GM19372 (cell line): ENCODE data around the gene PPP1R36.
"Not testable (repeated sequence)": the region's sequence is repeated elsewhere in the genome, so short reads cannot be mapped to it uniquely, and the experiment has no call there.

Experiments used
- ATAC-seq: cut with Tn5 transposase; IDR thresholded peaks from one replicate; pipeline ENCODE4 v1.9.1; 2021; ENCODE audit warnings: mild to moderate bottlenecking, low read depth, moderate library complexity; ENCODE audit not compliant: unreplicated experiment

Gene PPP1R36

DNA sequence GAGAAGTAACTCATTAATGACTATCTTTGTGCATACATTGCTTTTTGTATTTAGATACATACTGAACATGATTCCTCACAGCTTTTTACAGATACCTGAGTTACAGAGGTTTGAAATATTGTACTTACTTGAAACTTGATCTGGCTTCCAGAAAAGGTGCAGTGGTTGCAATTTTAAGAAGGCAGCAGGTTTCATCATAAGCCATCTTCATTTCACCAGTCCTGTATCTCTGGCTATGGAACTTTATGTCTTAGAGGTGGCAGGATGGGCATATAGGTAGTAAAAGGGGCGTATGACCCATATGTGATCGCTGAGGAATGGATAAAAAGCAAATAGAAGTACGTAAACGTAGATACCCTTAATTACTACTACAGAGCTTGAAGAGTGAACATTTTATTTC, 31.5 kb upstream of the PPP1R36 start:
- ATAC-seq: no peak

DNA sequence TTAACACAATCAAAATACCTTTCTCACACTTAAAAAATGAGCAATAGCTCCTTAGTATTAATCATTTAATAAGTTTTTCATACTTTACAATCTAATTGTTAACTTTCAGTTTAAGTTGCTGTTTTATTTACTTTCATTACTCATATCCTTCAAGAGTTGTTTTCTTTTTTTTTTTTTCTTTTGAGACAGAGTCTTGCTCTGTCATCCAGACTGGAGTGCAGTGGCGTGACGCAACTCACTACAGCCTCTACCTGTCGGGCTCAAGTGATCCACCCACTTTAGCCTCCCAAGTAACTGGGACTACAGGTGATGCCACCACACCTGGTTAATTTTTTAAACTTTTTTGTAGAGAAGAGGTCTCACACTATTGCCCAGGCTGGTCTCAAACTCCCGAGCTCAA, 29.1 kb upstream of the PPP1R36 start:
- ATAC-seq: no peak

DNA sequence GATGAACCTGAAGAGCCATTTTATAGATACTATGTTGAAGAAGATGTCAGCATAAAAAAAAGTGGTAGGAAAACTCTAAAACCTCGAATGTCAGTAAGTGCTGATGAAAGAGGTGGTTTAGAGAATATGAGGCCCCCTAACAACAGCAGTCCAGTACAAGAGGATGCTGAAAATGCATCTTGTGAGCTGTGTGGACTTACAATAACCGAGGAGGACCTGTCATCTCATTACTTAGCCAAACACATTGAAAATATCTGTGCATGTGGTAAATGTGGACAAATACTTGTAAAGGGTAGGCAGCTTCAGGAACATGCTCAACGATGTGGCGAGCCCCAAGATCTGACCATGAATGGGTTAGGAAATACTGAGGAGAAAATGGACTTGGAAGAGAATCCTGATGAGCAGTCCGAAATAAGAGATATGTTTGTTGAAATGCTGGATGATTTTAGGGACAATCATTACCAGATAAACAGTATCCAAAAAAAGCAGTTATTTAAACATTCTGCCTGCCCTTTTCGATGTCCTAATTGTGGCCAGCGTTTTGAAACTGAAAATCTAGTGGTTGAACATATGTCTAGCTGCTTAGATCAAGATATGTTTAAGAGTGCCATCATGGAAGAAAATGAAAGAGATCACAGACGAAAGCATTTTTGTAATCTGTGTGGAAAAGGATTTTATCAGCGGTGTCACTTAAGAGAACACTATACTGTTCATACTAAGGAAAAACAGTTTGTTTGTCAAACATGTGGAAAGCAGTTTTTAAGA, 27.0 kb upstream of the PPP1R36 start:
- ATAC-seq: no peak

DNA sequence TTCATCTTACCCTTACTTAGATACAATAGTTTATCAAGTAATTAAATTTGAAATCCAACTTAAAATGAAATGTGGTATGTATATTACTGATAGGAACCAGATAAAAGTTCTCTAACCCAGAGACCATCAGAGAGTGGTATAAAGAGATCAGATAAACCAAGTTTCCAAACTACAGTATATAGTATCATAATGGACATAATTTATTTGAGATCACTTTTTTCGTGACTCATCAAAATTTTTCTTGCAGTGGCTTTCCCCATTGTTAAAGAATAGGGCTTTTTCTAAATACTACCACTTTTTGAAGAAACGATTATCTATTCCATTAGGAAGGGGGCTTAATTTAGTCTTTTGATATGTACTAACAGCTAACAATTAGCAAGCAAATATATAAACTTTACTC, 24.4 kb upstream of the PPP1R36 start:
- no peak for ATAC-seq

DNA sequence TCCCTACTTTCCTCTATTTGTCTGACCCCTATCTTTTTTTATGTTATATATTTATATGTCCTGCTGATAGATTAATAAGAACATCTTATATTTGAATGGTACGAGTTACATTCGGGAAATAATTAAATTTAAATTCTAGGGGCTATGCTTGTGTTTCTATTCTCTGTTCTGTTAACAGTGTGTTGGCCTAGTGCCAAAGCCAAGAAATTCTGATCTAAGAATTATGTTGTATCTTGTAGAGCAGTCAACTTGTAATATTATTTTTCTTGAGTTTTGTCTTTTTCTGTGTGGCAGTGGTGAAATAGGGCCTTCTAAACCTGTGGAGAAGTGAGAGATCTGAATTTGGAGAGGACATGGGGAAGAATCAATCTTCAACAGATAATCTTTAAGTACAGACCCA, 18.2 kb upstream of the PPP1R36 start:
- ATAC-seq: no peak

DNA sequence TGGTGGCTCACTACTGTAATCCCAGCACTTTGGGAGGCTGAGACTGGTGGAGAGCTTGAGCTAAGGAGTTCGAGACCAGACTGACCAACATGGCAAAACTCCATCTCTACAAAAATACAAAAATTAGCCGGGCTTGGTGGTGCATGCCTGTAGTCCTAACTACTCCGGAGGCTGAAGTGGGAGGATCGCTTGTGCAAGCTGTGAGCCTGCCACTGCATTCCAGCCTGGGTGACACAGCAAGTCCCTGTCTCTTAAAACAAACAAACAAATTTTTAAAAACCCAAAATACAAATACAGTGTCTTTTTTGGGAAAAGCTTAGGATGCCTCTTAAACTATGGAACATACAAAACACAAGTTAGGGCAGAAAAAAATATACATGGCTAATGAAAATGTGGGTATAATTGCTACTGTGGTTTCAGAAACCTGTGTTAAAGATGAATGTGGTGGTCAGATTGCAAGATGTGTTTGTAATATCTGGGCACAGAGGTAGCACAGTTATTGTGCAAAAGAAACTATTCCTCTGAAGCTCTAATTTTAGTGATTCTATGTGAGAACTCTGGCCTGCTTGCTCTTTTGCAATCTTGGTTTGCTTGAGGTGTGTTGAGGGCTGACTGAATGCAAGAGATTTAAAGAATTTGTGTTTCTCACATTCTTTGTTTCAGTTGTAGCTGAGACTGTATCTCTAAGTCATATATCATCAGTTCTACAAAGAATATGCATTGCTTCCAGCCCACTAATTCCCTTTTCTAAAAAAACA, 13.1 kb upstream of the PPP1R36 start:
- ATAC-seq: no peak

DNA sequence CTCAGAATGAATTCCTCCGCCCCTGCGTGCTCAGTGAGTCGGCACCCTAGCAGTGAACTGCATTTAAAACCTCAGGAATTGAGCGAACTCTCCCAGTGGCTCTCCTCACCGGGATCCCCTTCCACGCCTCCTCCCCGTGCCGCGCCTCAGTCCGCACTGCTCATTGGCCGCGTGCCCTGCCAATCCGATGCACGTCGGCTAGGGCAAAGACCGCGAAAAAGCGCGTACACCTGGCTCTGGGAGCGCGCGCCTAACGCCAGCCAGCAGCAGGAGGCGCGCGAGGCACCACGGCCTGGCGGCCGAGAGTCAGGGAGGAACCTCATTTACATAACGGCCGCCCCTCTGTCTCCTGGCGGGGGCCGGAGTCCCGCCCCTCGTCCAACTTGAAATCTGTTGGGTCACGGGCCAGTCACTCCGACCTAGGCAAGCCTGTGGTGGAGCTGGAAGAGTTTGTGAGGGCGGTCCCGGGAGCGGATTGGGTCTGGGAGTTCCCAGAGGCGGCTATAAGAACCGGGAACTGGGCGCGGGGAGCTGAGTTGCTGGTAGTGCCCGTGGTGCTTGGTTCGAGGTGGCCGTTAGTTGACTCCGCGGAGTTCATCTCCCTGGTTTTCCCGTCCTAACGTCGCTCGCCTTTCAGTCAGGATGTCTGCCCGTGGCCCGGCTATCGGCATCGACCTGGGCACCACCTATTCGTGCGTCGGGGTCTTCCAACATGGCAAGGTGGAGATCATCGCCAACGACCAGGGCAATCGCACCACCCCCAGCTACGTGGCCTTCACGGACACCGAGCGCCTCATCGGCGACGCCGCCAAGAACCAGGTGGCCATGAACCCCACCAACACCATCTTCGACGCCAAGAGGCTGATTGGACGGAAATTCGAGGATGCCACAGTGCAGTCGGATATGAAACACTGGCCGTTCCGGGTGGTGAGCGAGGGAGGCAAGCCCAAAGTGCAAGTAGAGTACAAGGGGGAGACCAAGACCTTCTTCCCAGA, 9.3 kb upstream of the PPP1R36 start, which contains the start of gene HSPA2:
TSS of gene HSPA2 (plus strand) at position 534 of the 995 bp plus-strand sequence. CDS start at position 643, 109 bp downstream.
- ATAC-seq: peak; percentile 91

DNA sequence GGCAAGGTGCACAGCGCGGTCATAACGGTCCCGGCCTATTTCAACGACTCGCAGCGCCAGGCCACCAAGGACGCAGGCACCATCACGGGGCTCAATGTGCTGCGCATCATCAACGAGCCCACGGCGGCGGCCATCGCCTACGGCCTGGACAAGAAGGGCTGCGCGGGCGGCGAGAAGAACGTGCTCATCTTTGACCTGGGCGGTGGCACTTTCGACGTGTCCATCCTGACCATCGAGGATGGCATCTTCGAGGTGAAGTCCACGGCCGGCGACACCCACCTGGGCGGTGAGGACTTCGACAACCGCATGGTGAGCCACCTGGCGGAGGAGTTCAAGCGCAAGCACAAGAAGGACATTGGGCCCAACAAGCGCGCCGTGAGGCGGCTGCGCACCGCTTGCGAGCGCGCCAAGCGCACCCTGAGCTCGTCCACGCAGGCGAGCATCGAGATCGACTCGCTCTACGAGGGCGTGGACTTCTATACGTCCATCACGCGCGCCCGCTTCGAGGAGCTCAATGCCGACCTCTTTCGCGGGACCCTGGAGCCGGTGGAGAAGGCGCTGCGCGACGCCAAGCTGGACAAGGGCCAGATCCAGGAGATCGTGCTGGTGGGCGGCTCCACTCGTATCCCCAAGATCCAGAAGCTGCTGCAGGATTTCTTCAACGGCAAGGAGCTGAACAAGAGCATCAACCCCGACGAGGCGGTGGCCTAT, 8.3 kb upstream of the PPP1R36 start:
- ATAC-seq: no peak

DNA sequence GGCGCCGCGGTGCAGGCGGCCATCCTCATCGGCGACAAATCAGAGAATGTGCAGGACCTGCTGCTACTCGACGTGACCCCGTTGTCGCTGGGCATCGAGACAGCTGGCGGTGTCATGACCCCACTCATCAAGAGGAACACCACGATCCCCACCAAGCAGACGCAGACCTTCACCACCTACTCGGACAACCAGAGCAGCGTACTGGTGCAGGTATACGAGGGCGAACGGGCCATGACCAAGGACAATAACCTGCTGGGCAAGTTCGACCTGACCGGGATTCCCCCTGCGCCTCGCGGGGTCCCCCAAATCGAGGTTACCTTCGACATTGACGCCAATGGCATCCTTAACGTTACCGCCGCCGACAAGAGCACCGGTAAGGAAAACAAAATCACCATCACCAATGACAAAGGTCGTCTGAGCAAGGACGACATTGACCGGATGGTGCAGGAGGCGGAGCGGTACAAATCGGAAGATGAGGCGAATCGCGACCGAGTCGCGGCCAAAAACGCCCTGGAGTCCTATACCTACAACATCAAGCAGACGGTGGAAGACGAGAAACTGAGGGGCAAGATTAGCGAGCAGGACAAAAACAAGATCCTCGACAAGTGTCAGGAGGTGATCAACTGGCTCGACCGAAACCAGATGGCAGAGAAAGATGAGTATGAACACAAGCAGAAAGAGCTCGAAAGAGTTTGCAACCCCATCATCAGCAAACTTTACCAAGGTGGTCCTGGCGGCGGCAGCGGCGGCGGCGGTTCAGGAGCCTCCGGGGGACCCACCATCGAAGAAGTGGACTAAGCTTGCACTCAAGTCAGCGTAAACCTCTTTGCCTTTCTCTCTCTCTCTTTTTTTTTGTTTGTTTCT, 7.6 kb upstream of the PPP1R36 start:
- no peak for ATAC-seq

DNA sequence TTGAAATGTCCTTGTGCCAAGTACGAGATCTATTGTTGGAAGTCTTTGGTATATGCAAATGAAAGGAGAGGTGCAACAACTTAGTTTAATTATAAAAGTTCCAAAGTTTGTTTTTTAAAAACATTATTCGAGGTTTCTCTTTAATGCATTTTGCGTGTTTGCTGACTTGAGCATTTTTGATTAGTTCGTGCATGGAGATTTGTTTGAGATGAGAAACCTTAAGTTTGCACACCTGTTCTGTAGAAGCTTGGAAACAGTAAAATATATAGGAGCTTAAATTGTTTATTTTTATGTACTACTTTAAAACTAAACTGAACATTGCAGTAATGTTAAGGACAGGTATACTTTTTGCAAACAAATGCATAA, 6.9 kb upstream of the PPP1R36 start:
- ATAC-seq: no peak

DNA sequence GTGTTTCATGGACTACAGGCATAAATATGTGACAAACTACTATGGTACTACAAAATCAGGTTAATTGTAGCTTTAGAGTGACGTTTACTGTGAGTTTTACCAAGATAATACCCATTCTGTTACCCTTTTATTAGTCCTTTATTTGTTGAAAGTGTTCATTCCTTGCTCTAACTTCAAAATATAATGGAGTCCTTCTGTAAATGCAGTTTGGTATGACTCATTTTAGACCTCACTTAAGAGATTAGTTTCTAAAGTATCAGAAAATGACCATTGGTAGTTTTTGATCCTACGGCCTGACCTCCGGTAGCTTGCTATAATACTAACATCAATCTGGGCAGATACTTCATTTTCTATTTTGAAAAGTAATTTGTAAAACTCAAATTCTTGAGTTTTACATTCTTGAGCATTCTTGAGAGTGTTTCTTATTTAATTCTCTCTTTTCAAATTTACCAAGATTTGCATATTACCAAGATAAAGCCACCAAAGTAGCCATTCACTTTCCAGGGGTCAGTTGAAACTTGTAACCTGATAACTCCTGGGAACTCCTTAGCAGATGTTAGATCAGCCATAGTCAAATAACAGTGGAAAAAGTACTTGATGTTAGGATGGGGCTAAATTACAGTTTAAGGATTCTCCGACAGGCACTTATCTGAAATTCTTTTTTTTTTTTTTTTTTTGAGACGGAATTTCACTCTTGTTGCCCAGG, 5.0 kb upstream of the PPP1R36 start:
- ATAC-seq: no peak

DNA sequence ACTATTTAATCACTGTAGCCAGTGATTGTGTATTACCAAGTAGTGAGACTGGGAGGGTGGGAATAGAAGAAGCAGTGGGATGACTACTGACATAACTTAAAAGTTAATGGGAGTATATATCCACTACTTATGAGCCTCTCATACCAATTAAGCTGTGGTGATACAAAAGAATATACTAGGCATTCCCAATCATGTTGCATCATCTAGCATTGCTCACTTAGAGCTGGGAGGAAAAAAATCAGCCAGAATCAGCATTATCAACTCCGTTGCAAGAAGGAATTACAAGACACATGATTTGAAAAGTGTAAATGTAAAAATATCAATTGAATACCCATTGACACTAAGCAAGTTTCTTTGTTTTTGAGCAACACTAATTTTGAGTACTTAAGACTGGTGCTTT, 745 bp upstream of the PPP1R36 start:
- no peak for ATAC-seq

DNA sequence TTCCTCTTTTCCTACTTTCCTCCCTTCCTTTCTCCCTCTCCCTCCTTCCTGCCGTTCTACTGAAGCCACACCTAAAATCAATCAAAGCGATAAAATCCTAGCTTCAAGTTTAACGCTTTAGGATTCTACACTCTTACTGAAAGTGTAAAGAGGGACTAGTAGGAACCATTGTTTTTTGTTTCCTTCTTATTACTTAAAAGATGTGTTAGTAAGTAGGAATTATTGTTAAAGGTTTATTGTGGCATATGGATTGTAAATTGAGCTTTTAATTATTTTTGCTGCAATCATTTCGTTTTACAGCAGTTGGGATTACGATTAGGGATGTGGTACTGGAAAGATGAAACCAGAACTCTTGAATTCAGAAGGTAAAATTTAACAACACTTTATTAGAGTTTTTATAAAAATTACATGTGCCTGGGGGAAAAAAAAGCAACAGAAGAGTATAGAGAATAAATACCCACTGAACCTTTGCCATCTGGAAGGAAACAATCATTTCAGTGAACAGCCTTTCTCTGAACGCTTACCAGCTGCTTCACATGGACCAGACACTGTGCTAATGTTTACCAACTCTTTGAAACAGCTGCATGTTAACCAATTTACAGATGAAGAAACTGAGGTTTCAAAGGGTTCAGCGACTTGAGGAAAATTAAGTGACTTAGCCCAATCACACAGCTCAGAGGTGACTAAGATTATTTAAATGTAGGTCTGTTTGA, 1.0 kb downstream of the PPP1R36 start:
- no peak for ATAC-seq

DNA sequence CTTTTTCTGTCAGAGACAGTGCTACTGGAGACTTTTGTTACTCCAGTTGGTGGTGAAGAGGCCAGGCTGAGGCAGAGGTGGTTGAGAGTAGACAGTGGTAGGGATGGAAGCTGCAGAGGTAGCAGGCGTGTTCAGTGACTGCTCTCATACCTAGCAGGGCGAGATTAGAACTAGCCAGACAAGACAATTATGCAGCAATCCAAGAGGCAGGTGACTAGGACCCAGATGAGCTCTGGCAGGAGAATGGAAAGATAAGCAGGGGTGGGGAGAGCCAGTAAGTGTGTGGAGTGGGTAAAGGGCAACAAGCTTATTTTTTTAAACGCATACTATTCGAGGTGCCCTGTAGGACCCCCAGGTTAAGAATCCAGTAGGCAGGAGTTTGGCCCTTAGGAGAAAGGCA, 4.8 kb downstream of the PPP1R36 start:
- ATAC-seq: no peak

DNA sequence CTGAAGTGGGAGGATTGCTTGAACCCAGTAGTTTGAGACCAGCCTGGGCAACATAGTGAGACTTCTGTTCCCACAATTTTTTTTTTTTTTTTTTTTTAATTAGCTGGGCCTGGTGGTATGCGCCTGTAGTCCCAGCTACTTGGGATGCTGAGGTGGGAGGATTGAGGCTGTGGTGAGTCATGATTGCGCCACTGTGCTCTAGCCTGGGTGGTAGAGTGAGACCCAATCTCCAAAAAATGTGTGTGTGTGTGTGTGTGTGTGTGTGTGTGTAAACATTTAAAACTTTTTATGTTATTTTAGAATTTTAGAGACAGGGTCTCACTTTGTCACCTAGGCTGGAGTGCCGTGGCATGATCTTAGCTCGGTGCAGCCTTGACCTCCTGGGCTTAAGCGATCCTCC, 6.8 kb downstream of the PPP1R36 start:
- ATAC-seq: no peak

DNA sequence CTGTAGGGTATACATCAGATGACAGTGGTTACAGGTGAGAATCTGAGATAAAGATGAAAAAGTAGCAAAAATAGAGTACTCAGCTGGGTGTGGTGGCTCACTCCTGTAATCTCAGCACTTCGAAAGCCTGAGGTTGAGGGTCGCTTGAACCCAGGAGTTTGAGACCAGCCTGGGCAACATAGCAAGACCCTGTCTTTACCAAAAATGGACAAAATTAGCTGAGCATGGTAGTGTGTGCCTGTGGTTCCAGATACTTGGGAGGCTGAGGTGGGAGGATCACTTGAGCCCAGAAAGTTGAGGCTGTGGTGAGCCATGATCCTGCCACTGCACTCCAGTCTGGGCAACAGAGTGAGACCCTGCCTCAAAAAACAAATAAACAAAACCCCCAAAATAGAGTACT, 8.5 kb downstream of the PPP1R36 start:
- ATAC-seq: not testable (repeated sequence)

DNA sequence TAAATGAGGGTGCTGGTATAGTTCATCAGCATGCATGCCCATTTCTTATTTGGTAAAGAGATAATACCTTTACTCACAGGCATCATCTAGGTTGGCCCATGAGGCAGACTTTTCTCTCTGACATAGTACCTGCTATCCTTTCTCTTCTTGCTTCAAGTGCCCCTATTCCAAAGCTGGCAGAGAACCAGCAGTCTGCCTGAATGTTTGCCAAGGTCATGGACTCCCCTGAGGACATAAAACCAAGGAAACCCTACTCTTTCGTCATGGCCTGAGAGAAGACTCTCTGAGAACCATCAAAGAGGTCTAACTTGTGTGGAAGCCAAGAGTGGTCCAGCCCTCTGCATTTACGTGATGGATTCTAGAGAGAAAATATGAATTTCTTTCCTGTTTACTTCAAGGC, 11.9 kb downstream of the PPP1R36 start:
- ATAC-seq: no peak

DNA sequence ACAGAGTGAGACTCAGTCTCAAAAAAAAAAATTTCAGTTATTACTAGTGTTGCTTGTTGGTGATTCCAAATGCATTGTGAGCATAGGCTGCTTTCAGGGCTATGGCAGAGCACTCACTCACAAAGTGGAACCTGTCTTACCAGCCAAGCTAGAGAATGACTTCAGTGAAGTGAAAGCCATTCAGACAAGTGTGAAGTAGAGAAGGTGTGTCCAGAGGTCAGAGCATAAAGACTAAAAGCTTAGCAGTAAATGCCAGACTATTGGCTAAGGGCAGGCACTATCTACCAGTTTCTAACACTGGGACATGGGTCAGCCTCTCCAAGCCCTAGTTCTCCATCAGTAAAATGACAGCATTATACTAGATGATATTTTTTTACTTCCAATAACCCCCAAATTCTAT, 12.7 kb downstream of the PPP1R36 start:
- ATAC-seq: no peak
